Rectal smooth muscle tissue (tissue), 1 donor: ENCODE results near the gene ADCYAP1R1.

Experiments used
- H3K27ac ChIP-seq: one replicate; pipeline ENCODE4 v1.7.0; 2013; ENCODE audit warnings: low read depth, low read length, inconsistent platforms
- H3K27me3 ChIP-seq: one replicate; pipeline ENCODE4 v1.7.0; 2013; ENCODE audit warnings: low read length; ENCODE audit not compliant: control insufficient read depth, insufficient read depth
- H3K36me3 ChIP-seq: one replicate; pipeline ENCODE4 v1.7.0; 2013; ENCODE audit warnings: low read length; ENCODE audit not compliant: control insufficient read depth, insufficient read depth
- H3K4me1 ChIP-seq: one replicate; pipeline ENCODE4 v1.7.0; 2013; ENCODE audit warnings: low read length; ENCODE audit not compliant: control insufficient read depth, insufficient read depth
- H3K4me3 ChIP-seq: one replicate; pipeline ENCODE4 v1.7.0; 2013; ENCODE audit warnings: low read length
- H3K9ac ChIP-seq: one replicate; pipeline ENCODE4 v1.7.0; 2013; ENCODE audit warnings: low read length

The ADCYAP1R1 gene

DNA sequence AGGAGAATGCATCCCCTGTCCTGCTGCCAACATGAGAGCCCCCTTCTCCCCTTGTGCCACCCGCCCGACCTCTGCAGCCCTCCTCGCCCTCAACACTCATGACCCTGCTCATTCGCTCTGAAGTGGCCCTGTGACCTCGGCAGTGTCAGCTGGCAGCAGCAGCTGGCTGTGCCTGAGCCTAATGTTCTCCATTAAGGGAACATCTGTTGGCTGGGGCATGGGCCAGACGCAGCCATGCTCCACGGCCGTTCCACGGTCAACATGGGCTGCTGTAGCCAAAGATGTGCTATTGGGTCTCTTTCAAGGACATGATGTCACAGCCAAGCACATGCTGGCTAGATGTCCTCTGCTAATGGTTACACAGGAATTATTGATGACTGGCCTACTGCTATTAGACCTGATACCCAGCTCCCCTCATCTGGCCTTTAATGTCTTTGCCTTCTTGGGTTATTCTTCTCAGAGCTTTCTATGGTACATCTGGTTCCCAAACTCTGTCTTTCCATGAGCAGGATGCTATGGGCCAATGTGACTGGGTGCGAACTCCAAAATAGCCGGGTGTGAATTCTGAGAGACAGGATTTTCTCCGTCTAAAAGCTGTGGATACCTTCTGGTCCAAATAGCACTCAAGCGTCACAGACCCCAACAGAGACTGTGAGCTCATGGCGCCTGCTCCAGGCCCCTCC is 22.4 kb downstream of the ADCYAP1R1 start:
- H3K4me1 ChIP-seq, result no peaks in the 10 kb centered on the region
- H3K4me3 ChIP-seq, result no peak overlapping the region
- no peak overlapping the region for H3K27ac ChIP-seq
- no peak overlapping the region for H3K9ac ChIP-seq
- no peaks in the 10 kb centered on the region for H3K27me3 ChIP-seq
- H3K36me3 ChIP-seq, result no peaks in the 10 kb centered on the region

DNA sequence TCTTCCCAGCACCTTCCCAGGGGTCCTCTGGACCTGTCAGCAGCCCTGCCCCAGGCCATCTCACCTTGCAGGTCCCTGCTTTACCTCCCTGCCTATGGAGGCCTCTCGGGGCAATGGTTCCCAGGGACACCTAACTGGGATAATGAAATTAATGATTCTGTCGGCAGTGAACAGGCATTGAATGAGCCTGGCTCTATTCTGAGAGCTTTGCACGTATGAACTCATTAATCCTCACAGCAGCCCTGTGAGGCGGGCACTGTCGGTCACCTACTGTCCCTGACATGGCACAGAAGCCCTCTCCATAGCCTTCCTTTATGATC is 22.9 kb downstream of the ADCYAP1R1 start:
- Histone ChIP-seq H3K4me3 (no peak overlapping the region), H3K4me1 (no peaks in the 10 kb centered on the region), H3K36me3 (no peaks in the 10 kb centered on the region), H3K27me3 (no peaks in the 10 kb centered on the region), H3K9ac (no peak overlapping the region), H3K27ac (no peak overlapping the region)

DNA sequence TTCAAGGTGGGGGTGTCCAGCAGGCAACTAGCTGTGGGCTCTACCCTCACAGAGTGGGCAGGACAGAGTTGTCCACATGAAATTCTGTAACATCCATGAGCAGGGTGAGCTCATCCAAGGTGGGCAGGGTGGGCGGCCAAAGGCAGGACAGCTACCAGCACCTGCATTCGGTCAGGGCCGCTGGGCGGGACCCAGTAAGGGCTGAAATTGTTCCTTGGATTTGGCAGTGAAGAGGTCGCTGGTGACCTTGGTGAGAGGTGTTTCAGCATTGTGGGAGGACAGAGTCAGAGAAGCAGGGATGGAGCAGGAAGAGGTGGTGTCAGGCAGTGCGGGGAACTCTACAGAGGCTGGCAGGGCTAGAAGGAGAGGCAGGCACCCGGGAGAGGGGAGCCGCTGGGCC is 23.9 kb downstream of the ADCYAP1R1 start:
- H3K27me3 ChIP-seq, result no peaks in the 10 kb centered on the region
- H3K27ac ChIP-seq, result no peak overlapping the region
- H3K4me3 ChIP-seq, result no peak overlapping the region
- no peaks in the 10 kb centered on the region for H3K36me3 ChIP-seq
- no peaks in the 10 kb centered on the region for H3K4me1 ChIP-seq
- no peak overlapping the region for H3K9ac ChIP-seq

DNA sequence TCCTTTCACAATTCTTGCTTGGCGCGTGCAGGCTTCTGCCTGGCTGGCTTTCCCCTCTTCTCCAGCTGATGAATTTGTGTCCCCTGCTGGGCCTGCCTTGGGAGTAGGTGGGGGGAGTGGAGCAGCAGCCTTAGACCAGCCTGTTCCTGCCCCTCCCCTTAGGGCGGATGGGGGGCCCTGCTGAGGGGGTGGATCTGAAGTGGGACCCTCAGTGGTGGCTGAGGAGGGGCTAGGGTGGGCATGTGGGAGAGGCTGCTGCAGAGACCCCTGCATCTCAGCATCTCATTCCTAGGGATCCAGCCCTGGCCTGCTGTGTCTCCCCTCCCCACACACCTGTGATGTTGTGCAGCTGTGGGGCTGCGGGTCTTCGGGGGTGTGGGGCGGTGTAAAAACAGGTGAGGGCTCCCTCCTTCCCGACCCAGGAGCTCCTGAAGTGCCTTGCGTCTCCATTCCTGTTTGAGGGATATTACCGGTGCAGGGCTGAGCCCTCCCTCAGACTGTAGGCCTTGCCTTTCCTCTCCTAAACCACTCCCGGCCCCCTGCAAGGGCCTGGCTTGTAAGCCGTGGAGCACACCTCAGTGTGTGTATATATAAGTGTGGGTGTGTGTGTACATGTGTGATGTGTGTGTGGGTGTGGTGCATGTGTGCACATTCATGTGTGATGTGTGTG is 24.7 kb downstream of the ADCYAP1R1 start:
- H3K36me3 ChIP-seq, result no peaks in the 10 kb centered on the region
- H3K4me1 ChIP-seq, result no peaks in the 10 kb centered on the region
- no peak overlapping the region for H3K4me3 ChIP-seq
- H3K27me3 ChIP-seq, result no peaks in the 10 kb centered on the region
- H3K9ac ChIP-seq, result no peak overlapping the region
- H3K27ac ChIP-seq, result no peak overlapping the region

DNA sequence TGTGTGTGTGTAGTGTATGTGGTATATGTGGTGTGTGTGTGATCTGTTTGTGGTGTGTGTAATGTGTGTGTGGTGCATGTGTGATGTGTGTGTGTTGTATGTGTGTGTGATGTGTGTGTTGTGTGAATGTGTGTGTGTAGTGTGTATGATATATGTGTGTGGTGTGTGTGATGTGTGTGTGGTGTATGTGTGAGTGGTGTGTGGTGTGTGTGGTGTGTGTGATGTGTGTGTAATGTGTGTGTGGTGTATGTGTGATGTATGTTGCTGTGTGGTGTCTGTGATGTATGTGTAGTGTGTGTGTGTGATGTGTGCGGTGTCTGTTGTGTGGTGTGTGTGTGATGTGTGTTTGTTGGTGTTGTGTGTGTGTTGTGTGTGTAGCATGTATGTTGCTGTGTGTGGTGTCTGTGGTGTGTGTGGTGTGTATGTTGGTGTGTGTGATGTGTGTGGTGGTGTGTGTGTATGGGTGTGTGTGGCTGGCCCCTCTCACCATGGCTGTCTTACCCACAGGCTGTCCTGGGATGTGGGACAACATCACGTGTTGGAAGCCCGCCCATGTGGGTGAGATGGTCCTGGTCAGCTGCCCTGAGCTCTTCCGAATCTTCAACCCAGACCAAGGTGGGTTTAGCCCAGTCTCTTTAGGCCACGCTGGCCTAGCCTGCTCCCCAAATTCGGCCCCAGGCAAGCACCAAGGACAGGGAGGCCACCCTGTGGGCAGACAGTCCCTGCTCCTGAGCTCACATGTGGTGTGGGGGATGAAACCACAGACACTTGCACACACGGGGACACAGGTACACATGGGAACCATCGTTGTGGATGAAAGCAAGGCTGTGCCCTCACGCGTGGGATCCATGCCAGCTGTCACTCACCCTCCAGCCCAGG is 25.6 kb downstream of the ADCYAP1R1 start:
- H3K27ac ChIP-seq, result no peak overlapping the region

DNA sequence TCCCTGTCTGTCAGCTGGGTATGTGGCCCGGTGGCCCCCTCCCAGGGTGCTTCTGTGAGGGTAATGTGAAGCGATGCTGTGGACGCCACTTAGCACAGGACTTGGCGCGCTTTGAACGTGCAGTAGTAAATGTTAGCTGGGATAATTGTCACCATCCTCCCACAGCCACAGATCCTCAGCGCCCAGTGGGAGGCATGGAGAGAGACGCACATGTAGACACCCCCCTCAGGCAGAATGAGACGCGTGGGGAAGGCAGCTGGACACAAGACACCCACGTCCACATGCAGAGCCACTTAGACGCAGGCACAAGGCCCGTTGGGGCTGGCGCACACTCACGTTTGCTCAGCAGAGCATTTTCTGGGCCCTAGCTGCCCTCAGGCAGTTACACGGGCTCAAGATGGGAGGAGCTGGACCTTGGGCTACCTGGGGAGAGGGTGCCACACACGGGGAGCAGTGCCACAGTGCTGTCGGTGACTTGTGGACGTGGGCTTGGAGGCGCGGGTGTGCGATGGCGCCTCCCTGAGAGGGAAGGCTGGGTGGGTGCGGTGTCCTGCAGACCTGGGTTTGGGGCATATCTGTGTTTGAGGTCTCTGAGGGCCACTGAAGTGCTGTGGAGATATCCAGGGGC is 26.4 kb downstream of the ADCYAP1R1 start:
- Histone ChIP-seq H3K27me3 (no peaks in the 10 kb centered on the region), H3K4me3 (no peak overlapping the region), H3K9ac (no peak overlapping the region), H3K36me3 (no peaks in the 10 kb centered on the region), H3K27ac (no peak overlapping the region), H3K4me1 (no peaks in the 10 kb centered on the region)

More for the DNA sequence above, 25.6 kb downstream of the ADCYAP1R1 start:
- H3K4me3 ChIP-seq, result no peak overlapping the region
- no peaks in the 10 kb centered on the region for H3K36me3 ChIP-seq
- H3K9ac ChIP-seq, result no peak overlapping the region
- H3K27me3 ChIP-seq, result no peaks in the 10 kb centered on the region
- H3K4me1 ChIP-seq, result no peaks in the 10 kb centered on the region

DNA sequence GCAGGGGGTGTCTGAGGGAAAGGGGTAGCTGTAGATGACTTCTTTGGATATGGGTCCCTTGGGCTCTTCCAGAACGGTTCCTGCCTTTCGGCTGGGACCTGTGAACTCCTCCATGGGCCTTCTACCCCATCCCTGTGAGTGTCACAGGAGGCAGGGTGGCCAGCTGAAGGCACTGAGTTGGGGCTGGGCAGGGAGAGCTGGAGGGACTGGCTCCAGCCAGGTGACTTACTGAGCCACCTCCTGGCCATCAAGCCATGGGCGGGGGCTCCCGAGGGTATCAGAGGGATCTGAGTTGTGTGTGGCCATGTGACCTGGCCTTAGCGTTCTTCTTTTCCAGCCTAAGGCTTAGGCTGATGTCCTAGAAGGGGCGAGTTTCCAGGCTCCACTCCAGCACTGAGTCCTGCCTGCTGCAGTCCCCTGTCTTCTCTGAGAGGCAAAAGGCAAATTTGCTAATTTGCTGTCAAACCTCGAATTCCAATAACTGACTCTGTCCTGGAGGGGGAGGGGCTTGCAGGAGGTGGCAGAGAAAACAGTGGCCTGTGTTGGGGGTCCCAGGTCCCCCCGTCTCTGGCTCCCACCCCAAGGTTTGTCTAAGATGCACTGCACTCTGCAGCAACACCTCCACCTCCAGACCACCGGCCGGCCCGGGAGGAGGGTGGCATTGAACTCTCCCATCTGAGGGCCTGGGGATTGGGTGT is 27.2 kb downstream of the ADCYAP1R1 start:
- no peak overlapping the region for H3K4me3 ChIP-seq
- no peak overlapping the region for H3K9ac ChIP-seq
- no peaks in the 10 kb centered on the region for H3K4me1 ChIP-seq
- H3K27me3 ChIP-seq, result no peaks in the 10 kb centered on the region
- H3K36me3 ChIP-seq, result no peaks in the 10 kb centered on the region
- H3K27ac ChIP-seq, result no peak overlapping the region

DNA sequence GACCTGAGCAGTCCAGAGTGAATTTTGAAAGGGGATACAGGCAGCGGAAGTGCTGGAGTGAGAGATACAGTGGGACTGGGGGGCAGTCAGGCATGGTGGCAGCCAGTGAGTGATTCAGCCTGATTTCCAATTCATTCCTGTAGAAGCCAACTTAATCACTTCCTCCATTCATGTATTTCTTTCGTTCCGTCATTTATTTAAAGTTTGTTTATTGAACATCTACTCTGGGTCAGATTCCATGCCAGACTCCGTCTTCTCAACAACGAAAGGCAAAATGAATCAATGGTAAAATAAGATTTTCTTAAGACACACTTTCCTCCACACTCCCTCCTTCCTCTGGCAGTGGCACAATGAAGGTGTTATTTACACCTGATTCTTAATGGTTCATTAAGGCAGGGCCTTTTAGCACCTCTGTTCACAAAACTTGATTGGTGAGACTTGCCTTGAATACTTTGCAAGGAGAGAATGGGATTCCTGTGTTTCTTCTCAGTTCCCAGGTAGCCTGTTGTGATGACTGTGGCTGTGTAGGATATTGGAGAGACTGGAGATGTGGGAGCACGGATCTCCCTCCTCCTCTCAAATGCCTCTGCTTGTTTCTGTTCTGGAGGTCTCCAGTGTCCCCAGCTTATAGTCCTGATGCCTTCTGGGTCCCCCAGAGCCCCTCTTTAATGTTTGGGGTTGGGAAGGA is 27.9 kb downstream of the ADCYAP1R1 start:
- Histone ChIP-seq H3K27me3 (no peaks in the 10 kb centered on the region), H3K4me3 (no peak overlapping the region), H3K36me3 (no peaks in the 10 kb centered on the region), H3K9ac (no peak overlapping the region), H3K27ac (no peak overlapping the region), H3K4me1 (no peaks in the 10 kb centered on the region)

DNA sequence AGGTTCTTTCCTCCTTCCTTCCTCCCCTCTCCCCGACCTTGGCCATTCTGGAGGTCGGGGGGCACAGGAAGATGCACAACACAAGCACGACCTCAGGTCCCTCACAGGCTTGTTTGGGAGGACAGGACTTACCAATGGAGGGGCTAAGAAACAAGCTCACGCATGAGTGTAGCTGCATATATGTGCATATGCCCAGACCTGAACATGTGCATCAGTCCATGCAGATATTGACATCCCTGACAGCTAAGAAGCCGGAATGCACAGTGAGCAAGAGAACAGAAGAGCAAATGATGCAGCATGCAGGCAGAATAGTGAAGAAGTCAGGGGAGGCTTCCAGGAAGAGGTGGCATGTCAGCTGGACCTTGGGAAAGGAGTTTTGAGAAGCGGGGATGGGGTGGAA is 28.7 kb downstream of the ADCYAP1R1 start:
- Histone ChIP-seq H3K36me3 (no peaks in the 10 kb centered on the region), H3K4me3 (no peak overlapping the region), H3K27ac (no peak overlapping the region), H3K27me3 (no peaks in the 10 kb centered on the region), H3K4me1 (no peaks in the 10 kb centered on the region), H3K9ac (no peak overlapping the region)

DNA sequence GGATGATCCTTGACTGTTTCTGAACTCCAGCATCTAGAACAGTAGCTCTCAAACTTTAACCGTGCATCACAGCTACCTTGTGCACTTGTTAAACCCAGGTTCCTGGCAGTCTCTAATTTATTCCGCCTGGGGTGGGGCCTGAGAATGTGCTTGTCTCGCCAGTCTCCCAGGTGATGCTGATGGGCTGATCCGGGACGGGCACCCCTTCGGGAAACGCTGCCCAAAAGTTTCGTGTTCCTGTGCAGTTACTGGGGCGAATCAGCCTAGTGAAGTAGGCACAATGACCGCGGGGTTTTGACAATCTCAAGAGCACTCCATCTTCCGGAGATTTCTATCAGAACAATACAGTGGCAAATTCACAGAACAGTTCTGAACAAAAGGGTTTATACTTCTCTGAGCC is 29.9 kb downstream of the ADCYAP1R1 start:
- H3K27ac ChIP-seq, result no peak overlapping the region

DNA sequence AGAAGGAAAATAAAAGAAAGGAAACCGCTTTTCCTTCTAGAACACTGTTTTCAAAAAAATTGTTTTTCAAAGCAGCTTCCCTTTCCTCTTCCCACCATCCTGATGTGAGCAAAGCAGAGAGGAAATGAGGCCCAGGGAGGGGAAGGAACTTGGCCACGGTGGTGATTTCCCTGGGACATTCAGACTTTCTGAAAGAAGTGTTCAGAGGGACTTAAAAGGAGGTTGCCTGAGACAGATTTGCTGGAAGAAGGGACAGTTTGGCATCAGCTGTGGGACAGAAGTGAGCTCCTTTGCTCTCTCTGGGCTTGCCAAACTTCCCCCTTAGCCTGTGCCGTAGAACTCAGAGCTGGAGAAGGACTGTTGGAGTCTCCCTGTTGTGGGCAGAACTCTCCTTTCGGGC is 30.3 kb downstream of the ADCYAP1R1 start:
- Histone ChIP-seq H3K4me1 (no peaks in the 10 kb centered on the region), H3K4me3 (no peak overlapping the region), H3K27me3 (no peaks in the 10 kb centered on the region), H3K27ac (no peak overlapping the region), H3K9ac (no peak overlapping the region), H3K36me3 (no peaks in the 10 kb centered on the region)

More for the DNA sequence above, 29.9 kb downstream of the ADCYAP1R1 start:
- Histone ChIP-seq H3K4me1 (no peaks in the 10 kb centered on the region), H3K27me3 (no peaks in the 10 kb centered on the region), H3K9ac (no peak overlapping the region), H3K36me3 (no peaks in the 10 kb centered on the region), H3K4me3 (no peak overlapping the region)
